ENCODE data around the gene SMAD2. TPM values are rescaled to one million over a fixed set of nuclear protein-coding genes. Genes with fewer than 3 reads are reported as not detected.

Gene SMAD2
- total RNA-seq, 1 experiment from 2014 or later = 121 TPM

GRCh38 chr18:47779381-47779780 lies 151.1 kb downstream of the SMAD2 start:
- 100% methylated on average over 2 of the region's 3 CpGs for WGBS (ENCODE audit: extremely low coverage, insufficient read length, low lambda C conversion rate)
- no peak overlapping the region for H2BK5ac ChIP-seq (ENCODE audit: insufficient read length, low read length)
- H3K36me3 Mint-ChIP-seq (ENCODE audit: insufficient read depth in 1 of 3, low read depth in 3 of 3) = peaks cover 0 to 7% (median 5%) of the 10 kb centered on the region in 3 experiments; a peak in 4 of 7 replicates
- H2BK20ac ChIP-seq (ENCODE audit: low read depth, low read length, poor library complexity, severe bottlenecking) = no peak overlapping the region
- no peak overlapping the region for H3K4me3 Mint-ChIP-seq
- H3T11ph ChIP-seq (ENCODE audit: low read length) = no peak overlapping the region
- no peak overlapping the region for H2BK15ac ChIP-seq (ENCODE audit: low read depth, low read length)
- no peaks in the 10 kb centered on the region for H4K20me1 ChIP-seq (ENCODE audit: control insufficient read depth, insufficient read depth, insufficient read length)
- H2BK120ac ChIP-seq (ENCODE audit: low read depth, low read length, poor library complexity, severe bottlenecking) = no peak overlapping the region
- no peak overlapping the region for H2BK12ac ChIP-seq (ENCODE audit: insufficient read length, low read depth, low read length)
- no peak overlapping the region for H2AFZ ChIP-seq (ENCODE audit: low read length)
- H3K18ac ChIP-seq (ENCODE audit: insufficient read length, low read depth, low read length) = no peak overlapping the region
- no peaks in the 10 kb centered on the region for H3K23me2 ChIP-seq (ENCODE audit: insufficient read length, low read depth, low read length, poor library complexity, severe bottlenecking)
- no peak overlapping the region for H3K9ac ChIP-seq (ENCODE audit: extremely low read depth, insufficient read length, low read length)
- TF ChIP-seq CTCF (conservative IDR thresholded peaks at IDR 0.05) = no peak
- DNase-seq = no peak
- no peak overlapping the region; a peak in 1 of 7 replicates for H3K27ac Mint-ChIP-seq
- H3K4me2 ChIP-seq (ENCODE audit: insufficient read depth, insufficient read length, low read length) = no peak overlapping the region
- H3K14ac ChIP-seq (ENCODE audit: insufficient read depth, low read length) = no peak overlapping the region
- H3K9me3 ChIP-seq (ENCODE audit: control insufficient read depth, low read depth, low read length) = no peaks in the 10 kb centered on the region
- no peak overlapping the region for H2AK5ac ChIP-seq (ENCODE audit: insufficient read length, low read length)
- H3K79me1 ChIP-seq (ENCODE audit: insufficient read depth, low read depth, low read length, poor library complexity, severe bottlenecking) = no peaks in the 10 kb centered on the region
- no peaks in the 10 kb centered on the region; the same call in none of the 2 replicates for H3K27me3 Mint-ChIP-seq (ENCODE audit: low read depth)
- no peaks in the 10 kb centered on the region for H3K4me1 ChIP-seq (ENCODE audit: insufficient read depth, low read length)
- no peak overlapping the region for H4K91ac ChIP-seq (ENCODE audit: insufficient read length, low read depth, low read length)
- H3K4me1 Mint-ChIP-seq = no peaks in the 10 kb centered on the region
- no peak overlapping the region for H4K8ac ChIP-seq (replicated peaks; ENCODE audit: insufficient read length, low read depth, low read length)
- H4K5ac ChIP-seq (ENCODE audit: insufficient read length, low read depth, low read length) = no peak overlapping the region
- H3K27me3 ChIP-seq (ENCODE audit: insufficient read depth, low read length) = no peaks in the 10 kb centered on the region
- no peak overlapping the region for H3K27ac ChIP-seq (ENCODE audit: insufficient read length, low read depth, low read length)
- H3K23ac ChIP-seq (ENCODE audit: insufficient read length, low read depth, low read length) = no peak overlapping the region
- H3K79me2 ChIP-seq (ENCODE audit: insufficient read depth, low read length) = no peaks in the 10 kb centered on the region
- H3K56ac ChIP-seq (ENCODE audit: insufficient read length, low read depth, low read length) = no peak overlapping the region
- no peak overlapping the region for H3K4ac ChIP-seq (ENCODE audit: low read depth, low read length)
- peaks cover 9 to 10% of the 10 kb centered on the region in 2 experiments for H3K9me3 Mint-ChIP-seq

Measured in H9 (cell line).